ENCODE data around the gene CBLC.
"Not testable (repeated sequence)": the region's sequence is repeated elsewhere in the genome, so short reads cannot be mapped to it uniquely, and the experiment has no call there.

The CBLC gene

DNA sequence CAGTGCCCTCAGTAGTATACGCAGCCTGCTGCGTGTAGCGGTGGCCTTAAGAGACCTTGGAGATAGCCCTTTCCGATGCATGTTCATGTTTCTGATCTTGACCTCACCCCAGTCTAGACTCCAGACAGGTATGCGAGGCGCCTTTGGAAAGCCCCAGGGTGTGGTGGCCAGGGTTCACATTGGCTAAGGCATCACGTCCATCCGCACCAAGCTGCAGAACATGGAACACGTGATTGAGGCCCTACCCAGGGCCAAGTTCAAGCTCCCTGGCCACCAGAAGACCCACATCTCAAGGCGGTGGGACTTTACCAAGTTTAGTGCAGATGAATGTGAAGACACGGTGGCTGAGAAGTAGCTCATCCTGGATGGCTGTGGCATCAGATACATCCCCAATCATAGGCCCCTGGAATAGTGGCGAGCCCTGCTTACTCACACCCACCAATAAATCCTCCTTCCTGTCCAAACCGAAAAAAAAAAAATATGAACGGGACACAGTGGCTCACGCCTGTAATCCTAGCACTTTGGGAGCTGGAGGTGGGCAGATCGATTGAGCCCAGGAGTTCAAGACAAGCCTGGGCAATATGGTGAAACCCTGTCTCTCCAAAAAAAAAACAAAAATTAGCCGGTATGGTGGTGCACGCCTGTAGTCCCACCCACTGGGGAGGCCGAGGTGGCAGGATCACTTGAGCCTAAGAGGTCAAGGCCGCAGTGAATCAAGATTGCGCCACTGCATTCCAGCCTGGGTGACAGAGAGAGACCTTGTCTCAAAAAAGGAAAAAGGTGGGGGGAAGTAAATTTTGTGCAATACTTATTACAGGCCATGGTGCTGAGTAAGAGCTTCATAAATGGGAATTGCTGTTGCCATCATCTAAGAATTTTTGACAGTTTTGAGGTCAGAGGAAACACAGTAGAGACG lies 12.4 kb upstream of the CBLC start:
- no peak for DNase-seq (ENCODE audit: low read depth)

DNA sequence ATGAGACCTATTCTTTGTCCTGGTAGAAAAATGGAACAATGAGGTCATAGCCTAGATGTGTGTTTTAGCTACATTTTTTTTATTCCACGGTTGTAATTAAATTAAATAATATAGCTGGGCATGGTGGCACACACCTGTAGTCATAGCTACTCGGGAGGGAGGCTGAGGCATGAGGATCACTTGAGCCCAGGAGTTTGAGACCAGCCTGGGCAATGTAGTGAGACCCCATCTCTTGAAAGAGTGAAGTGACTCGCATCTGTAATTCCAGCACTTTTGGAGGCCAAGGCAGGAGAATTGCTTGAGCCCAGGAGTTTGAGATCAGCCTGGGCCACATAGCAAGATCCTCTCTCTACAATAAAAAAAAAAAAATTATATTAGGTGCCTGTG lies 11.7 kb upstream of the CBLC start:
- no peak for DNase-seq (ENCODE audit: low read depth)

DNA sequence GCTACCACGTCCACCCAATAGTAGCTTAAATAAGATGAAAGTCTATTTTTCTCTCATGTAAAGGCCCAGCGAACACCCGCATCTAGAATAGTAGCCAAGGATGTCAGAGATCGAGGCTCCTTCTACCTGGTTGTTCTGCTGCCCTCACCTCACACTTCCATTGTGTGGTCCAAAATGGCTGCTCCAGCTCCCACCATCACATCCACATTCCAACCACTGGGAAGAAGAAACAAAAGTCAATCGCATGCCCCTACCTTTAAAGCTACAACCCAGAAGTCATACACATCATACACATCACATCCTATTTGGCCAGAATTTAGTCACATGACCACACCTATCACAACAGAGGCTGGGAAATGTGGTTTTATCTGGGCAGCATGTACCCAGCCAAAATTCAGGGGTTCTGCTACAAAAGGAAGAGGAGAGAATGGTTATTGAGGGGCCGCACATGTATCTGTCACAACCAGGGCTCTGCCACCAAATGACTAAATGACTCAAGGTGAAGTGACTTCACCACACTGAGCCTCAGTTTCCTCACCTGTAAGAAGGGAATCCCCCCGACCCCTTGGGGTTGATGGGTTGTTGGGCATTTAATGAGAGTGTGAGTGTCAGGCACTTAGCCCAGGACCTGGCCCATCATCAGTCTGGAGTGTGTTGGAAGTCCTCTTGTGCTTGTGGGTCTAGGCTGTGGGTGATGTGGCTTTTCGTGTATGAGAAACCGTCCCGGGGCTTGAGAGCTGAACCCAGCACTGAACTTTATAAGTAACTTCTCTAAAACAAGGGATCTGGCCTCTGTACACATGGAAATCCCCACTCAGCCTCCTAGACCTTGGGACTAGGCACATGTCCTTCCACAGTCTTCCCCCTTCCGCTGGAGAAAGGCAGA lies 10.2 kb upstream of the CBLC start:
- DNase-seq (ENCODE audit: low read depth), result no peak

DNA sequence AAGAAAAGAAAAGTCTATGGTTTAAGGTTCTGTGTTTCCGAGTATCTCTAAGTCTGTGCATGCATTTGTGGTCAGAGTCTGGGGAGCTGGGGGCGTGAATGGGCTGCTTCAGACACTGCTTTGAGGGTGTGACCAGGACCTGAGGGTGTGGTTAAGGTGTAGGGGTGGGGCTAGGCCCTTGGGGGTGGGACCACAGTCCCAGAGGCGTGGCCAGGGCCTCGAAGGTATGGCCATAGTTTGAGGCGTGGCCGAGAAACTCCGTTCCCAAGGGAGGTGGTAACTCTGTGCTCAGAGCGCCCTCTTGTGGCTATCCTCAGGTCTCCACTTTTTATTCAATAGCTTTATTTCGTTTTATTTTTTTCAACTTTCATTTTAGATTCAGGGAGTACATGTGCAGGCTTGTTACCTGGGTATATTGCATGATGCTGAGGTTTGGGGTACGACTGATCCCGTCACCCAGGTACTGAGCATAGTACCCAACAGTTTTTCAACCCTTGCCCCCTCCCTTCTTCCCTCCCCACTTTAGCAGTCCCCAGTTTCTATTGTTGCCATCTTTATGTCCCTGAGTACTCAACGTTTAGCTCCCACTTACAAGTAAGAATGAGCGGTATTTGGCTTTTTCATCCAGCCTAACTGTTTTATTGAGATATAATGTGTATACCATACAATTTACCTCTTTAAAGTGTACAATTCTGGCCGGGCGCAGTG lies 7.0 kb upstream of the CBLC start:
- peak; percentile 97 for DNase-seq (ENCODE audit: low read depth)

DNA sequence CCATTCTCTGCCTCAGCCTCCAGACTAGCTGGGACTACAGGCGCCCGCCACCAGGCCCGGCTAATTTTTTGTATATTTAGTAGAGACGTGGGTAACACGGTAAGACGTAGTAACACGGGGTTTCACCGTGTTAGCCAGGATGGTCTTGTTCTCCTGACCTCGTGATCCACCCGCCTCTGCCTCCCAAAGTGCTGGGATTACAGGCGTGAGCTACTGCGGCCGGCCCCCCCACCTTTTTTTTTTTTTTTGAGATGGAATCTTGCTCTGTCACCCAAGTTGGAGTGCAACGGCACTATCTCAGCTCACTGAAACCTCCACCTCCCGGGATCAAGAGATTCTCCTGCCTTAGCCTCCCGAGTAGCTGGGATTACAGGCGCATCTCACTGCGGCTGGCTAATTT lies 5.5 kb upstream of the CBLC start:
- DNase-seq (ENCODE audit: low read depth), result not testable (repeated sequence)

DNA sequence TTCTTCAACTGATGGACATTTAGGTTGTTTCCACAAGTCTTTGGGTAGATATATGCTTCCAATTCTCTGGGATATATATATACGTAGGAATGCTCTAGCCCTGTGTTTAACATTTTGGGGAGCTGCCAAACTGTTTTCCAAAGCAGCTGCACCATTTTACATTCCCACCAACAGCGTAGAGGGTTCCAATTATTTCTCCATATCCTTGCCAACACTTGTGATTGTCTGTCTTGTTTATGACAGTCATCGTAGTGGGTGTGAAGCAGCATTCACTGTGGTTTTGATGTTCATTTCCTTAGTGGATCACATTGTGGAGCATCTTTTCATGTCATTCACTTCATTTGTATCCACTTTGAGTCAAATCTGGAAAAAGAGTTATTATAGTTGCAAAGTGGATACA lies 4.7 kb upstream of the CBLC start:
- no peak for DNase-seq (ENCODE audit: low read depth)

DNA sequence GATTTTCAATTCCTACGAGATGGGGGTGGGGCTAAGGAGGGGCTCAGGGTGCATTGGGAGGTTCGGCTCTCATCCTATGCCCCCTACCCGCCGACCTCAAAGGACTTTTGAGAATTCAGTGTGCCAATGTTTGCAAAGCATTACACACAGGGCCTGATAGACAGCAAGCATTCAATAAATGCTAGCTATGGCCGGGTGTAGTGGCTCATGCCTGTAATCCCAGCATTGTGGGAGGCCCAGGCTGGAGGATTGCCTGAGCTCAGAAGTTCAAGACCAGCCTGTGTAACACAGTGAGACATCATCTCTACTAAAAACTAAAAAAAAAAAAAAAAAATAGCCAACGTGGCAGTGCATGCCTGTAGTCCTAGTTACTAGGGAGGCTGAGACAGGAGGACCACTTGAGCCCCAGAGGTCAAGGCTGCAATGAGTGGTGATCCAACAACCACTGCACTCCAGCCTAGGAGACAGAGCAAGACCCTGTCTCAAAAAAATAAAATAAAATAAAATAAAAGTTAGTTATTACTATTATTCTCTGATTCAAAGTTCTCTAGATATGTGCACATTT lies 1.9 kb upstream of the CBLC start:
- no peak for DNase-seq (ENCODE audit: low read depth)

DNA sequence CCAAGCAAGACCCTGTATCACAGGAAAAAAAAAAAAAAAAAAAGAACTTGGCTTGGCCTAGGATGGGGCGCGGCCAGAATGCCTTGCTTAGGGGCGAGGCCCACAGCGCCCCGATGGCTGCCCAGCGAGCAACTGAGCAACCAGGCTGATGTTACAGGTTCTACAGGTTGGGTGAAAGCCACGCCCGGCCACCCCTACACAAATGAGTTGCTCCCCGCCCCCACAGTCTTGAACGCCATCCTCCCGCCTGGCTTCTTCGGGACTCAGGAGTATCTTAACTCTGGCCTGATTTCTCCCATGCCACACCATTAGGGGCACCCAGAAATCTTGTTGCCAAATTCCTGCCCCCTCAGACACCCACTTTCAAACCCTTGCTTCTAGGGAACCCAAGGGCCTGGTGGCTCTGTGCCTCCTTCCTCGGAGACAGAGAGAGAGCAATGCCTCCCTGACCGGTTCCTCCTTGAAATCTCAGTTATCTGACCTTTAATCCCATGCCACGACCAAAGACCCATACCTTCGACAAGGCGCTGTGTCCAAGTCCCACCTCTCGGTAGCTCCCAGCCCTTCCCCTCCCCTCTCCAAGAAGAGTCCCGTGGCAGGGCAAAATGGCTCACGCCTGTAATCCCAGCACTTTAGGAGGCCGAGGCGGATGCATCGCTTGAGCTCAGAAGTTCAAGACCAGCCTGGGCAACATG lies 1.1 kb upstream of the CBLC start:
- no peak for DNase-seq (ENCODE audit: low read depth)

DNA sequence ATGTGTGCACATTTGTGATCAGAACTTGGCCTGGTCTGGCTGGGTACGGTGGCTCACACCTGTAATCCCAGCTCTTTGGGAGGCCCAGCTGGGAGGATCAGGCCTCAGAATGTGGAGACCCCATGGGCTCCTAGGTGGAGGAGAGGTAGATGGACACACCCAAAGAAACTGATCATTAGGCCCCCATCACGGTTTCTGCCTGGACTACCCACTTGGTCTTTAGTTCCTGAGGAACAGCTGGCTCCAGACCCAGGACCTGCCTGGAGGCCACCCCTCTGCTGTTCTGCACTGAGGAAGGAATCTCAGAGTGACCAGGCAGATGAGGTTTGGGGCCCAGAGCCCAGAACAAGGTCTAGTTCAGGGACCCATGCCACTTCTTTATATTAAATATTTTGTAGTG lies 1.5 kb downstream of the CBLC start:
- no peak for DNase-seq (ENCODE audit: low read depth)

DNA sequence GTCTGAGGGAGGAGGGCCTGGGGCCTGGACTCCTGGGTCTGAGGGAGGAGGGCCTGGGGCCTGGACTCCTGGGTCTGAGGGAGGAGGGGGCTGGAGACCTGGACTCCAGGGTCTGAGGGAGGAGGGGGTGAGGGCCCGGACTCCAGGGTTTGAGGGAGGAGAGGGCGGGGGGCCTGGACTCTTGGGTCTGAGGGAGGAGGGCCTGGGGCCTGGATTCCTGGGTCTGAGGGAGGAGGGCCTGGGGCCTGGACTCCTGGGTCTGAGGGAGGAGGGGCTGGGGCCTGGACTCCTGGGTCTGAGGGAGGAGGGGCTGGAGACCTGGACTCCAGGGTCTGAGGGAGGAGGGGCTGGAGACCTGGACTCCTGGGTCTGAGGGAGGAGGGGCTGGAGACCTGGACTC lies 4.0 kb downstream of the CBLC start:
- DNase-seq (ENCODE audit: low read depth), result not testable (repeated sequence)

DNA sequence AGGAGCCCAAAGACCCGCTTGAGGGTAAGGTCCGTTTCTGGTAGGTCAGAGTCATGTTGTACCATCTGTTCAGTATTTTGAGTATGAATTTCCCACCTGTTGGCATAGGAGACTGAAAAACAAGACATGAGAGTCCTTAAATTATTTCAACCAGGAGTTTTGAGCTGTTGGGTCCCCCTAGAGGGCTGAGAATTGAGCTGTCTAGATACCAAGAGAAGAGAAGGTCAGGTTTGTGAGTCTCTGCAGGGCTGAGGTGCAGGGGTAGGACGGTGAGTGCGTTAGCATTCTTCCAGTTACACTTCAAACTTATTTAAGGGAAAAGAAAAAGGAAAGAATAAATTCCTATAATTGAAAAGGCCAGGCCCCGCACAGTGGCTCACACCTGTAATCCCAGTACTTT lies 5.0 kb downstream of the CBLC start:
- DNase-seq (ENCODE audit: low read depth), result no peak

DNA sequence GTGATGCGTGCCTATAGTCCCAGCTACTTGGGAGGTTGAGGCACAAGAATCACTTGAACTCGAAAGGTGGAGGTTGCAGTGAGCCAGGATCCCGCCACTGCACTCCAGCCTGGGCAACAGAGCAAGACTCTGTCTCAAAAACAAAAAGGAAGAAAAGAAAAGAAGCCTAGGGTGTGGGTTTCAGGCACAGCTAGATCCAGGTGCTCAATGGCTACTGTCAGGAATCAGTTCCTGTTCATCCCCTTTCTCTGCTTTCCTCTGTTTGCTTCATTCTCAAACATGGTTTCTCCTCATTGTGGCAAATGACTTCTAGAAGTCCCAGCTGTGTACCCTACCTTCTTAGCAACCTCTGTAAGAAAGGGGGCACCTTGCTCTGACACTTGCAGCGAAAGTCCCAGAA lies 5.9 kb downstream of the CBLC start:
- no peak for DNase-seq (ENCODE audit: low read depth)

DNA sequence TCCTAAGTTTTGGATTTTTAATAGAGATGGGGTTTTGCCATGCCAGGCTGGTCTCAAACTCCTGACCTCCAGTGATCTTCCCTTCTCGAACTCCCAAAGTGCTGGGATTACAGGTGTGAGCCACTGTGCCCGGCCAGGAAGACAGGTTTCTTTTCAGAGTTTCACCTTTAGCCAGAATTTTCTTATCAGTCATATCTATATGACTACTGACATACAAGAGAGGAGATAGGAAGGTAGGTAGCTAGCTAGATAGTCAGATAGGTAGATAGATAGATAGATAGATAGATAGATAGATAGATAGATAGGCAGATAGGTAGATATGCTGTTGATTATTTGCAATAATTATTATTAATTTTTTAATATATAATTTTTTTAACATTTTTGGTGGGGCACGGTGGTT lies 7.6 kb downstream of the CBLC start:
- DNase-seq (ENCODE audit: low read depth), result no peak

DNA sequence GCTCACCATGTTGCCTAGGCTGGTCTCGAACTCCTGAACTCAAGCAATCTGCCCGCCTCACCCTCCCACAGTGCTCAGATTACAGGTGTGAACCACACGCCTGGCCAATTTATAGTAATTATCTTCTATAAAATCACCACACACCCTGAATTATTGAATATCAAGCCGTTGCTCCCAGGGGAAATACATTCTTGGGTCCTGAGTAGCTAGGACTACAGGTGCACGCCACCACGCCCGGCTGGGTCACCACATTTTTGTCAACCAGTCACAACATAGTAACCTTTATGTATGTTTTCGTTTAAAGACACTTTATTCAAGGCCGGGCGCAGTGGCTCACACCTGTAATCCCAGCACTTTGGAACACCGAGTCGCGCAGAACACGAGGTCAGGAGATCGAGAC lies 8.3 kb downstream of the CBLC start:
- DNase-seq (ENCODE audit: low read depth), result no peak

DNA sequence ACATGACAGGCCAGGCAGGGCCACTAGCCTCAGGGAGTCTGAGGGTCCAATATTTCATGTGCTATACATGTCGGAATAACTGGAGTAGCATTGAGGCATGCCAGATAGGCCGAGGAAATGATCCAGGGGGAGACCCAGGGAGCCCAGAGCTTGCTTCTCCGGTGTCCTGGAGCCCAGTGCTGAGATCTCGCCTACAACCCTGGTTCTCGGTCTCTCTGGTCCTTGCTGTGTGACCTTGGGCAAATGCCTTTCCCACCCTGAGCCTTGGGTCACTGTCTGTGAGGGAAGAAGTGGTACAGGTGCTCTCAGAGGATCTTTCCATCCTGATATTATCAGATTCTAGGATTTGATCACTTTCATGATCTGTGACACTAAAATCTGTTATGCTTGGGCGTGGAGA lies 11.3 kb downstream of the CBLC start:
- DNase-seq (ENCODE audit: low read depth), result no peak

DNA sequence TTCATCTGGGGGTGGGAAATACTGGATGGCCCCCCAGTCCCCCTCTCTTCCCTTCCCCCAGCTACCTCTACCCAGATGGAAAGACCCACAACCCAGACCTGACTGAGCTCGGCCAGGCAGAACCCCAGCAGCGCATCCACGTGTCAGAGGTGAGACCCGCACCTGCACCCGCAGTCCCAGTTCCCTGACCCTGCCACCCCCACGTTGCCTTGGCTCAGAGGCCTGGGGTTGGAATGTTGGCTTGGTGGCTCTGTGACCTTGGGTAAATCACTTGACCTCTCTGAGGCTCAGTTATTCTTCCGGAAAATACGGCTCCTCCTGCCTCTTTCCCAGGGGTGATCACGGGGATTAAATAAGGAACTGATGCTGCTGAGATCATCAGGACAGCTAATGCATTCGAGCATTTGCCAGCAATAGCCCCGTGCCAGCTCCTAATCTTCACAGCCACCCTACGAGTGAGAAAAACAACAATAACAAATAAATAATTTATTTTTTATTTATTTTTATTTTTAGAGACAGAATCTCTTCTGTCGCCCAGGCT lies 12.3 kb downstream of the CBLC start:
- no peak for DNase-seq (ENCODE audit: low read depth)

DNA sequence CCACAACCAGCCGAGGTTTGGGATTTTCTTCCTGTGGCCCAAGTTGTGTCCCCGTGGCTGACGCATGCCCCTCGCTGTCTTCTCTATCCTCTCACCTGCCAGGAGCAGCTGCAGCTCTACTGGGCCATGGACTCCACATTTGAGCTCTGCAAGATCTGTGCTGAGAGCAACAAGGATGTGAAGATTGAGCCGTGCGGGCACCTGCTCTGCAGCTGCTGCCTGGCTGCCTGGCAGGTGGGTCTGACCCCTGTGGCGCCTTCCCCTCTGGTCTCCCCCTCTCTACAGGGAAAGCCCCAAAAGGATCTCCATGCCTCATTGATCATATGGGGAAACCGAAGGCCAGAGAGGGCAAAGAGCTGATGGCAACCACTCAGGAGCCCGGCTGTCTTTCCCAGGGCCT lies 14.6 kb downstream of the CBLC start:
- no peak for DNase-seq (ENCODE audit: low read depth)

DNA sequence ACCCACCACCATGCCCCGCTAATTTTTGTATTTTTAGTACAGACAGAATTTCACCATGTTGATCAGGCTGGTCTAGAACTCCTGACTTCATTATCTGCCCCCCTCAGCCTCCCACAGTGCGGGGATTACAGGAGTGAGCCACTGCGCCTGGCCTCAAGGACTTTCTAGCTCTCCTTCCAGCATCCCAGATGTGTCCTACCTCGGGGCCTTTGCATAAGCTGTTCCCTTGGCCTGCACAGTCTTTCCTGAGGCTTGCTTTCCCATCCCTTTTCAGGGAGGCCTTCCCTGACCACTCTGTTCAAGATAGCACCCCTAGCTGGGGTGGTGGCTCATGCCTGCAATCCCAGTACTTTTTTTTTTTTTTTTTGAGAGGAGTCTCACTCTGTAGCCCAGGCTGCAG lies 16.9 kb downstream of the CBLC start:
- DNase-seq (ENCODE audit: low read depth), result no peak

DNA sequence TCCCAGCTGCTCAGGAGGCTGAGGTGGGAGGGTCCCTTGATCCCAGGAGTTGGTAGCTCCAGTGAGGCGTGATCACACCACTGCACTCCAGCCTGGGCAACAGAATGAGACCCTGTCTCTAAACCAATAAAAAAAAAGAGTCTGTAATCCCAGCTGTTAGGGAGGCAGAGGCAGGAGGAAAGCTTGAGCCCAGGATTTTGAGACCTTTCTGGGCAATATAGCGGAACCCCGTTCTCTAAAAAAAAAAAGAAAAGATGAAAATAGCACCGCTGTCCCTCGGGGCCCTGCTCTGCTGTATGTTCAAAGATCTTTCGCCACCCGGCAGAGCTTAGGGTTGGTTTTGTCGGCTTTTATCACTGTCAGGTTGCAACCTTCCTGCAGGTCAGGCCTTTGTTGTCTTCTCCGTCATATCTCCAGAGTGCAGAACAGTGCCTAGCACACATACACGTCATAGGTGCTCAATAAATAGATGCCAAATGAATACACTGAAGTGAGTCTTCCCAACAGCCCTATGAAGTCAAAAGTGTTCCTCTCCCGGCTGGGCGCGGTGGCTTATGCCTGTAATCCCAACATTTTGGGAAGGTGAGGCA lies 17.8 kb downstream of the CBLC start:
- DNase-seq (ENCODE audit: low read depth), result no peak

DNA sequence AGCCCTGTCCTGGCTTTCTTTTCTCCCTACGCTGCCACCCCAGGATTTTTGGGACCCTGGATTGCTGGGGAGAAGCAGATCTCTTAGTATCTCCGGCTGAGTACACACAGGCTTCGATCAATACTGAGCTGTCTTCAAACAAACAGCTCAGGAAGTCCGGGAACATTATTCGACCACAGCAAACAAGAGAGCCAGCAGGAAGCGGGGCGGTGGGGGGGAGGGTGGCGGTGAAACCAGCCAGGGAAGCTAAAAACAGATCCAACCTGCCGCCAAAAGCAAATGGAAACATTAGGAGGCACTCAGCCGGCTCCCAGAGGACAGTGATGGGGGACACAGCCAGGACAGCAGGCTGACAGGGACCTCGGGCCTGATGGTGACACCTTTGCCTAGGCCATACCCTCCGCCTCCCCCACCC lies 19.0 kb downstream of the CBLC start:
- DNase-seq (ENCODE audit: low read depth), result no peak
